Kidney (tissue), 14 donors: ENCODE measurements around the gene DLGAP1. TPM values are rescaled to one million over a fixed set of nuclear protein-coding genes. Genes with fewer than 3 reads are reported as not detected.
A peak's percentile ranks its signal among the peaks of the same experiment; 100 is the strongest.

ENCODE experiments used
- DNase-seq, 5 donors: peaks; one replicate each; pipeline ENCODE4 v3.0.0-alpha.2; 2013 to 2020
- FAIRE-seq: peaks from 2 replicates; lab custom pipeline; 2012; peaks lifted over from hg19 to GRCh38; lab: Jason Lieb, UNC
- H3K27ac ChIP-seq, 2 donors: one replicate each; pipeline ENCODE4 v1.7.0; 2013; ENCODE audit warnings: low read depth in 2 of 2, low read length in 2 of 2, inconsistent platforms in 1 of 2
- H3K27me3 ChIP-seq: one replicate; pipeline ENCODE4 v1.7.1; 2013; ENCODE audit warnings: low read length, inconsistent platforms; ENCODE audit not compliant: control insufficient read depth, insufficient read depth
- H3K36me3 ChIP-seq, 3 donors: one replicate each; pipeline versions ENCODE4 v1.7.0 to v1.7.1; 2013; ENCODE audit warnings: low read length in 3 of 3, control low read depth in 1 of 3, inconsistent platforms in 1 of 3; ENCODE audit not compliant: insufficient read depth in 3 of 3, control insufficient read depth in 2 of 3
- H3K4me1 ChIP-seq, 3 donors: one replicate each; pipeline versions ENCODE4 v1.7.0 to v1.7.1; 2013; ENCODE audit warnings: low read length in 3 of 3, inconsistent platforms in 1 of 3, low read depth in 1 of 3; ENCODE audit not compliant: control insufficient read depth in 2 of 3, insufficient read depth in 2 of 3
- H3K4me3 ChIP-seq, 3 donors: one replicate each; pipeline versions ENCODE4 v1.7.0 to v1.8.1; 2013; ENCODE audit warnings: low read length in 3 of 3, control low read depth in 1 of 3, inconsistent platforms in 1 of 3
- H3K9ac ChIP-seq, 3 donors: one replicate each; pipeline versions ENCODE4 v1.7.0 to v1.7.1; 2013; ENCODE audit warnings: low read length in 3 of 3, control low read depth in 1 of 3, inconsistent platforms in 1 of 3
- H3K9me3 ChIP-seq, 3 donors: one replicate each; pipeline versions ENCODE4 v1.7.0 to v1.7.1; 2013; ENCODE audit warnings: low read length in 3 of 3, control low read depth in 1 of 3, inconsistent platforms in 1 of 3; ENCODE audit not compliant: control insufficient read depth in 2 of 3, insufficient read depth in 1 of 3
- intact Hi-C: fragments of 100-400 bp; cut with DNase I; formaldehyde crosslinking; loops from one replicate; pipeline ENCODE4 v1.11.1; 2022
- polyA plus RNA-seq: library from polyadenylated mRNA; stranded (reverse); fragments of 350-450 nt; fragmentation: Illumina TruSeq; extraction: RNeasy Lipid Tissue Mini Kit (QIAGEN cat#74804); gene quantifications from one replicate; pipeline ENCODE4 v1.2.3, GENCODE V29; 2014; ENCODE audit warnings: low read depth, low replicate concordance; ENCODE audit not compliant: insufficient read depth
- total RNA-seq: library from RNA; stranded (reverse); fragmentation: NEBNext Ultra II Directional; extraction: Animal tissue kit (Norgen Biotek cat#: 25700); gene quantifications from one replicate; pipeline ENCODE4 v1.2.1, GENCODE V29; 2021
- TF ChIP-seq, protein P1 (sequence below): IDR thresholded peaks from 3 replicates; pipeline ENCODE4 v1.5.1; 2012; ENCODE audit warnings: mild to moderate bottlenecking, moderate library complexity, borderline replicate concordance; ENCODE audit not compliant: insufficient read depth; ENCODE audit errors: extremely low read depth
- donor health status: control.
- donor health status: control.
- donor health status: control.
- donor health status: control.
- donor health status: control.
- donor health status: DM: yes; HTN: yes; CAD: no.
- donor health status: Normal renal cell carcinoma (clear cell type).

Gene DLGAP1
- total and polyA plus RNA-seq, 2 donors from 2014 or later, result 1.2 to 32.8 TPM

DNA sequence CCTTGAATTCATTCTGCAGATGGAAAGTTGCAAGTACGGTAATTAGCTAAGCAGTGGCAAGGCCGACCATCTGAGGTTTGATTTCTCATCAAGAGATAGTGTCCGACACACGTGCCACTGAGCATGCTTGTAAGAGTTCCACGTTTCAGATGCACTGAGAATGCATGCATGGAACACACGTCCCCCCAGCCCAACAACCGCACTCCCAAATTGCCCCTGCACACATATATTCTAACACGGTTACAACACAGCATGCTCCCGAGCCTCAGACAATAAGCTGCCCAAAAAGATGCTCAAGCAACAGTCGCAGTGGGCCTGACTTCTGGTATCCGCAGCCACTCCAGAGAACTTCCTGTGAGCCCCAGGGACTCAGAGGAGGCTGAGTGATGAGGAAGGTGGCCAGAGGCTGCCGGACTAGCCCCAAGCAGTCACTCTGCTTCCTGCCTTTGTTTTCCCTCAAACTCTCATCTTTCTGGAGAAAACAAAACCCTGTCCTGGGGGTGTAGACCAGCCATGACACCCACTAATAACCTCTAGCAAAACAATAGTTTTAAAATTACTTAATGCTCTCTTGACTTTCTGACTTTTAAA, 801.2 kb downstream of the DLGAP1 start:
- no peak for DNase-seq
- TF ChIP-seq, protein P1, sequence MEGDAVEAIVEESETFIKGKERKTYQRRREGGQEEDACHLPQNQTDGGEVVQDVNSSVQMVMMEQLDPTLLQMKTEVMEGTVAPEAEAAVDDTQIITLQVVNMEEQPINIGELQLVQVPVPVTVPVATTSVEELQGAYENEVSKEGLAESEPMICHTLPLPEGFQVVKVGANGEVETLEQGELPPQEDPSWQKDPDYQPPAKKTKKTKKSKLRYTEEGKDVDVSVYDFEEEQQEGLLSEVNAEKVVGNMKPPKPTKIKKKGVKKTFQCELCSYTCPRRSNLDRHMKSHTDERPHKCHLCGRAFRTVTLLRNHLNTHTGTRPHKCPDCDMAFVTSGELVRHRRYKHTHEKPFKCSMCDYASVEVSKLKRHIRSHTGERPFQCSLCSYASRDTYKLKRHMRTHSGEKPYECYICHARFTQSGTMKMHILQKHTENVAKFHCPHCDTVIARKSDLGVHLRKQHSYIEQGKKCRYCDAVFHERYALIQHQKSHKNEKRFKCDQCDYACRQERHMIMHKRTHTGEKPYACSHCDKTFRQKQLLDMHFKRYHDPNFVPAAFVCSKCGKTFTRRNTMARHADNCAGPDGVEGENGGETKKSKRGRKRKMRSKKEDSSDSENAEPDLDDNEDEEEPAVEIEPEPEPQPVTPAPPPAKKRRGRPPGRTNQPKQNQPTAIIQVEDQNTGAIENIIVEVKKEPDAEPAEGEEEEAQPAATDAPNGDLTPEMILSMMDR, result no peak
- no peak overlapping the region for H3K27ac ChIP-seq
- no peaks in the 10 kb centered on the region for H3K9me3 ChIP-seq
- H3K27me3 ChIP-seq, result no peaks in the 10 kb centered on the region
- H3K4me3 ChIP-seq, result no peak overlapping the region
- no peak for FAIRE-seq
- H3K4me1 ChIP-seq, result no peaks in the 10 kb centered on the region
- intact Hi-C loops, result no loop called here
- H3K9ac ChIP-seq, result no peak overlapping the region
- no peaks in the 10 kb centered on the region for H3K36me3 ChIP-seq

DNA sequence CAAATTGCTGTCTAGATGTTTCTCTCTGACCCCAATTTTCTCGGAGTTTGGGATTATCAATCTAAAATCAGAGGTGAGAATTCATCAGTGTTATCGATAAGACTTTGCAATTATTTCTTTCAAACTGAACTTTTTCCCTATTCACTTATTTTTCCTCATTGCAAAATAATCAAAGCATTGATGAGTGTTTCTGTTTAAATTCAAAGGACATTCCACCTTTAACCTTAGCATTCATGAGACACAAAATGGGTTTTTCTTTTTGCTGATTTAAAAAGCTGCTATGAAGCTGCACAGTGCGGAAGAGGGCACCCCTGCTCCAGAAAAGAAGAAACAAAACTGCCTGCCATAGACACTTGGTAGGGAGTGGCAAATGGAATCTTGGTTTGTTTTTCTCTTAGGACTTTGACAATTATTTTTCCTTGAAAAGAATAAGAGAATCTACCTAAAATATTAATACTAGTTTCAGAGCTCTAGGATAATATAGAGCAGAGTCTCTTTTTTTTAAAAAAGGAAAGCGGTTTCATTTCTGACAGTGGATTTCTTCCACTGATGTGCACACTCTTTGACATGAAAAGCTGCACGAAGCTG, 801.8 kb downstream of the DLGAP1 start:
- no peaks in the 10 kb centered on the region for H3K36me3 ChIP-seq
- H3K9ac ChIP-seq, result no peak overlapping the region
- FAIRE-seq (no peak), DNase-seq (no peak)
- no peaks in the 10 kb centered on the region for H3K4me1 ChIP-seq
- no peaks in the 10 kb centered on the region for H3K27me3 ChIP-seq
- H3K9me3 ChIP-seq, result no peaks in the 10 kb centered on the region
- H3K4me3 ChIP-seq, result no peak overlapping the region
- no peak overlapping the region for H3K27ac ChIP-seq
- TF ChIP-seq, protein P1, result no peak
- intact Hi-C loops, result no loop called here

DNA sequence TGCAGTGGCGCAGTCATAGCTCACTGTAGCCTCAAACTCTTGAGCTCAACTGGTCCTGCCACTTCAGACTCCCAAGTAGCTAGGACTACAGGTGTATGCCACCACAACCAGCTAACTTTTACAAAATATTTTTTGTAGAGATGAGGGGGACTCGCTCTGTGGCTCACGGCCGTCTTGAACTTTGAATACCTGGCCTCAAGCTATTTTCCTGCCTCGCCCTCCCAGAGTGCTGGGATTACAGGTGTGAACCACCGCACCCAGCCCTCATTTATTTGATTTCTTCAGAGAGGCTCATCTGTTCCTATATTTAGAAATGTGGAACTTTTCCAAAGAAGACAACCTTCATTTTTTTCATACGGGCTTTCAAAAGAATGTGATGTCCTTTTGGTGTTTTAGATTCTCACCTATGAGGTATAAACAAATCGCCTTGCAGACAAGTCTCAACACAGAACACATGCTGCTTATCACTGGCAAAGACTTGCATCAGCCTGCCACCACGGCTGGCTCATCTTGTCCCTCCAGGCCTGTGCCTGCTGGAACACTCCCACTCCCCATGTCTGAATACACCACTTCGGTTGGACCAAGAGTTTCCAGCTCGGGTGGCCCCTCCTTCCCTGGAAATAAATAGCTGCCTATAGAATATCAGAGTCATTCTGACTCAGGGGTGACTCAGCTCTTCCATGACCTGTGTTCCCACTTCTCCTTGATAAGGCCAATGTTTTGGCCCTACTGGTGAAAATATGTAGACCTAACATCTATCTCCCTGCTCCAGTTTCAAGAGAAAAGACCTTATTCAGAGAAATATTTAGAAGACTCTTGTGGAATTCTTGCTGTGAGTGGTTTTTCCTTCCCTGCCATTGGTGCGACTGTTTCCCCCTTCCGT, 802.5 kb downstream of the DLGAP1 start:
- intact Hi-C loops, result no loop called here
- DNase-seq, result peak in 3 of 5 donors; percentile 39 to 53 (median 45)

More for the DNA sequence above, 802.5 kb downstream of the DLGAP1 start:
- Histone ChIP-seq H3K27ac (no peak overlapping the region), H3K27me3 (no peaks in the 10 kb centered on the region), H3K36me3 (no peaks in the 10 kb centered on the region), H3K9me3 (no peaks in the 10 kb centered on the region), H3K9ac (no peak overlapping the region), H3K4me1 (no peaks in the 10 kb centered on the region), H3K4me3 (no peak overlapping the region)
- FAIRE-seq, result no peak
- TF ChIP-seq, protein P1, result no peak
